IMR-90 (cell line): ENCODE results near the gene ATF4.

Experiments
- CTCF ChIP-seq: conservative IDR thresholded peaks from 2 replicates; pipeline ENCODE4 v1.5.1; 2012; ENCODE audit warnings: mild to moderate bottlenecking, low read depth, low read length, improper control_type of control experiment
- FOS ChIP-seq: fragments of 150-350 bp; IDR thresholded peaks from 2 replicates; pipeline ENCODE4 v1.6.1; 2016; ENCODE audit warnings: low read depth, low read length
- POLR2A ChIP-seq: IDR thresholded peaks from 2 replicates; pipeline ENCODE4 v1.6.1; 2012; ENCODE audit warnings: mild to moderate bottlenecking, low read depth, low read length
- RCOR1 ChIP-seq: IDR thresholded peaks from 2 replicates; pipeline ENCODE4 v1.6.1; 2012; ENCODE audit warnings: mild to moderate bottlenecking, low read length, improper control_type of control experiment; ENCODE audit not compliant: insufficient replicate concordance

GRCh38 chr22:39473851-39474250, 46.5 kb upstream of the ATF4 start:
- TF ChIP-seq CTCF = no peak
- no peak for TF ChIP-seq FOS
- no peak for TF ChIP-seq POLR2A
- TF ChIP-seq RCOR1 = no peak
